ENCODE data around the gene GSTM1.
"Not testable (repeated sequence)": the region's sequence is repeated elsewhere in the genome, so short reads cannot be mapped to it uniquely, and the experiment has no call there.

GSTM1 gene

DNA sequence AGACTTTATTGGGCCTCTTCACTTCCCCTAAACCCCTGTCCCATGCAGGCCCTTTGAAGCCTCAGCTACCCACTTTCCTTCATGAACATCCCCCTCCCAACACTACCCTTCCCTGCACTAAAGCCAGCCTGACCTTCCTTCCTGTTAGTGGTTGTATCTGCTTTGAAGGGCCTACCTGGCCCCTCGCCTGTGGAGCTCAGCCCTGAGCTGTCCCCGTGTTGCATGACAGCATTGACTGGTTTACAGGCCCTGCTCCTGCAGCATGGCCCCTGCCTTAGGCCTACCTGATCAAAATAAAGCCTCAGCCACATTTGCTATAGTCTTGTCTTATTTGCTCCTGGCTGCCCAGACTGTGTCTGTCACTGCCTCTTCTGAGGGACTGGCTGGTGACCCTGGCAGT, 26.2 kb upstream of the GSTM1 start:
- DNase-seq: no peak

DNA sequence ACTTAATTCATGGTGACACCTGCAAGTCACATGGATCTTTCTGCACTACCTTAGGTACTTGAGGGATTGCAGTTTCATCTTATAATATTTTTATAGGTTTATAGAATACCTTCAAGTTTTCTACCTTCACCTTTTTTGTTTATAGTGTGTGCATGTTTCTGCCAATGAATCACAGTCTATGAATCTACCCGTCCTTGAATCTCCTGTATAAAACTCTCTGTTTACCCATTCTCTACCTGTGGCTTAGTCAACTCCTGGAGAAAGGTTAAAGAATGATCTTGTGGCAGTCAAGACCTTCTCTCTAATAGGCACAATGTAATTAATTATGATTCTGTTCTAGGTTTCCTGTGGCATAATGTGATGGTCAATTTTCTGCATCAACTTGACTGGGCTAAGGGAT, 22.9 kb upstream of the GSTM1 start:
- no peak for DNase-seq

DNA sequence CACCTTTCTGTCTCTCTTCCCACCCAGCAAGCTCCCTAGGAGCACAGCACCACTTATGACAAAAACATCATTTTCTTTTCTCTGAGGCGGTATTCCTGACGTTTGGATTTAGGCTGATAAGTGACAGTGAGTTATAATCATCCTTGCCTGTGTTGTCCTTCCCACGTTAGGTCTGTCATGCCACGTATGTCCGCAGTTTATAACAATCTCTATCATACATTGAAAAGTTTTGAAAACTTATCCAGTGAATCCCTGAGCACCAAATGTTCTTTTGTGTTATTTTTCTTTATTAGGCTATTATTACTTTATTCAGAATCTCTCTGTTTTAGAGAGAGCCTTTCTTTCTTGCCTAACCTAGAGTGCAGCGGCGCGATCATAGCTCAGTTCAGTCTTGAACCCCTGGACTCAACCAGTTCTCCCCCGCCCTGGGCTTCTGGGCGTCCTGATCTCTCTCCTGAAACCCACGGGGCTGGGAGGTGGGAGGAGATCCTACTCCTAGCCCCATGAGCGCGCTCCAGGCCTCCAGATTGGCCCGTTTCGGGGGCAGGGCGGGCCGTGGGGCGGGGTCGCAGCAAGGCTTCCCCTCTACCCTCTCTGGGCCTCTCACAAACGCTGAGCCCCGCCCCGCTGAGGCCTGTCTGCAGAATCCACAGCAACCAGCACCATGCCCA, 20.0 kb upstream of the GSTM1 start, which contains the start of gene GSTM2:
Gene GSTM2 (plus strand): TSS at position 606 of the 671 bp plus-strand sequence. CDS start 59 bp downstream, at position 665.
- DNase-seq: no peak

DNA sequence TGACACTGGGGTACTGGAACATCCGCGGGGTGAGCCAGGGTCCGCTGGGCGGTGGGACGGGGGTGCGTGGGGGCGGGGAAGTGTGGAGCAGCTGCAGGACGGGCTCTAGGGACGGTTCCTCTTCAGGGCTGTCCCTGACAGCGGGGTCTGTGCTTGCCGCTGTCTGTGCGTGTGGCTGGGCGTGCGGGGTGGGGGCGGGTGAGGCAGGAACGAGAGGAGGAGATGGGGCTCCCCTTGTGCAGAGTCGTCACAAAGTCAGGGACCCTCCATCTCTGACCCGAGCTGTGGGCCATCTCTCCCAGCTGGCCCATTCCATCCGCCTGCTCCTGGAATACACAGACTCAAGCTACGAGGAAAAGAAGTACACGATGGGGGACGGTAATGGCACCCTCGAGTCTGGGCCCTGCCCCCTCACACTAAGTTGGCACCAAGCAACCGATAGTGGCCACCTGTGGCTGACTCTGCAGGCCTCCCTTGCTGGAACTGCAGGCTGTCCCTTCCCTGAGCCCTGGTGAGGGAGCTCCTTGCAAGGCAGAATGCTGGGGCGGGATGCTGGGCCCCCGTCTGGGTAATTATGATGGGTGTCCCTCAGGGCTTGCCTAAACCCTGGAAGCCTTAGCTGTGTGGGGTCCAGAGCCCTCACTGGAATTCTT, 19.4 kb upstream of the GSTM1 start:
- no peak for DNase-seq

DNA sequence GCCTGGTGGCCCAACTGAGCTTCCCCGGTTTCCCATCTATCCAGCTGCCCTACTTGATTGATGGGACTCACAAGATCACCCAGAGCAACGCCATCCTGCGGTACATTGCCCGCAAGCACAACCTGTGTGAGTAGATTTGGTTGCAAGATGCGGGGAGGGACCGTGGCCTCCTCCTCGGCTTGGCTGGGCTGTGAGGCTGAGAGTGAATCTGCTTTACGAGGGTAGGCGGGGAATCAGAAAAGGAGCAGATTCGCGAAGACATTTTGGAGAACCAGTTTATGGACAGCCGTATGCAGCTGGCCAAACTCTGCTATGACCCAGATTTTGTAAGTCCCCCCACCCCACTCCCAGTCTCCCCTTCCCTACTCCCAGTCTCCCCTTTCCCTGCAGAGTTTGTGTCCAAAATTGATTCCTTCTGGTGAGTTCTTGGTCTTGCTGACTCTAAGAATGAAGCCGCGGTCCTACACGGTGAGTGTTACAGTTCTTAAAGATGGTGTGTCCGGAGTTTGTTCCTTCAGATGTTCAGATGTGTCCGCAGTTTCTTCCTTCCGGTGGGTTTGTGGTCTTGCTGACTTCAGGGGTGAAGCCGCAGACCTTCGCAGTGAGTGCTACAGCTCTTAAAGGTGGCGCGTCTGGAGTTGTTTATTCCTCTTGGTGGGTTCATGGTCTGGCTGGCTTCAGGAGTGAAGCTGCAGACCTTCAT, 18.2 kb upstream of the GSTM1 start:
- no peak for DNase-seq

DNA sequence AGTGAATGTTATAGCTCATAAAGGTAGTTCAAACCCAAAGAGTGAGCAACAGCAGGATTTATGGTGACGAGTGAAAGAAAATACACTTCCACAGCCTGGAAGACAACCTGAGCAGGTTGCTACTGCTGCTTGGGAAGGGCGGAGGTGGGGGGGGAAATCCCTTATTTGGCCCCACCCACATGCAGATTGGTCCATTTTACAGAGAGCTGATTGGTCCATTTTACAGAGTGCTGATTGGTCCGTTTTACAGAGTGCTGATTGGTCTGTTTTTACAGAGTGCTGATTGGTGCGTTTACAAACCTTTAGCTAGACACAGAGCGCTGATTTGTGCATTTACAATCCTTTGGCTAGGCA, 17.7 kb upstream of the GSTM1 start:
- DNase-seq: not testable (repeated sequence)

DNA sequence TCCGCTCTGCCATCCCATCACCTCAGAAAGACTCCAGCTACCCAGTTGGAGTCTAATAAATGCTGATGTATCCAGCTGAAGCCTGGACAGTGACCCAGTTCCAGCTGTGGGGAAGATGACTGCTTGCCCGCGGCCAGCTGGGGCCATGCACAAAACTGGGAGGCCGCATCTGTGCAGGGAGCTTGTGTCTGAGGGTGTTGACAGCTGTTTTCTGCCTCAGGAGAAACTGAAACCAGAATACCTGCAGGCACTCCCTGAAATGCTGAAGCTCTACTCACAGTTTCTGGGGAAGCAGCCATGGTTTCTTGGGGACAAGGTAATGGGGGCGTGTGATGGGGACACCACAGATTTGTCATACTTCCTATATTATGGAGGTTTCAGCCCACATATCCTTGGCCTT, 16.6 kb upstream of the GSTM1 start:
- no peak for DNase-seq

DNA sequence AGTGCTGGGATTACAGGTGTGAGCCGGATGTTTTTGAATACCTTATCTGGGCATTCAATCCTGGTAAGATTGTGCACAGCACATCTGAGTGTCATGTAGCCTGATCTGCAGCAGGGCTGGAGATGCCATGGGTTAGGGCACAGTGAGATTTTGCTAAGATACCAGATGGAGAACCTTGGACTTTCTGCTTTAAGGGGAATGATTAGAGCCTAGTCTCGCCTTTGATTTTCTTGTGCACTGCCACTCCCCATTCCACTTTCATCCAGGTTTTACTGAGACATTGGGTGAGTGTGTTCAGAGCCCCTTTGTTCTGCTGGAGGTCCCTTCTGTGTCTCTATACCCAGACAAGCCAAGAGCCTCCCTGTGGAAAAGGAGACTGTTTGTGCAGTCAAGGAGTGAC, 13.8 kb upstream of the GSTM1 start:
- DNase-seq: not testable (repeated sequence)

DNA sequence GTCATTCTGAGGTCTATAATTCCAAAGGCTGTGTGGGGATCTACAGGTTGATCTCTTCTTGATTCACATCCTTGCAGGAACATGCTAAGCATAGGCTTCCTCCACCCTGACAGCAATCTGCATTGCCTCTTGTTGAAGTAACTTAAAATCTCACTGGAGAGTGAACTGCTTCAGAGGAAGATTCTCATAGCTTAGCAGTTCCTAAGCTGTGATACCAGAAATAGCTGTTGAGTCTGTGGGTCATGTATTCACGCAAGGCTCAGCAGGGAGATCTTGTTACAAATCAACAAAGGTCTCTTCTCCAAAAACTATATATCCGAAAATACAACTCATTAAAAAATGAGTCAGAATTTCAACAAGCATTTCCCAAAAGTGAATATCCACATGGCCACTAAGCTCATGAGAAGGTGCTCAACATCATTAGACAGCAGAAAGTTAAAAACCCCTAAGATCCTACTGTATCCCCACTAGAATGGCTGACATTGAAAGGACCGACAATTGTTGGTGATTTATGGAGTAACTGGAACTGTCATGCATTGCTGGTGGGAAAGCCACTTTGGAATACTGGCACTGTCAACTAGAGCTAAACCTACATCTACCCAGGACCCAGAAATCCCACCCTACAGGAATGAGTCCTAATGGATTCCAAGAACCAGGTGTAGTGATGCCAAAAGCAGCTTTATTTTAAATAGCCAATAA, 10.8 kb upstream of the GSTM1 start:
- DNase-seq: not testable (repeated sequence)

DNA sequence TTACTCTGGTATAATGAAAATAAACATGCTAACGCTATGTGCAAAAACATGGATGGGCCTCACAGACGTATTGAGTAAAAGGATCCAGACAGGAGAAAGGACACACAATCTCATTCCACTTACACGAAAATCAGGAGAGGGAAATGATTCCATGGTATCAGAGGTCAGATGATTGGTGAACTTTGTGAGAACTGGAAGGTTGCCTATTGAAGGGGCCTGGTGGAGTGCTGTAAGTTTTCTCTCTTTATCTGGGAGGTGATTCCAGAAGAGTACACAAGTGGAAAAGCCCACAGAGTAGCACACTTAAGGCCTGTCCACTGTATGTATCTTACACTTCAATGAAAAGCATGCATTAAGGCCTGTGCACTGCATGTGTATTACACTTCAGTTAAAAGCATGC, 10.2 kb upstream of the GSTM1 start:
- no peak for DNase-seq

DNA sequence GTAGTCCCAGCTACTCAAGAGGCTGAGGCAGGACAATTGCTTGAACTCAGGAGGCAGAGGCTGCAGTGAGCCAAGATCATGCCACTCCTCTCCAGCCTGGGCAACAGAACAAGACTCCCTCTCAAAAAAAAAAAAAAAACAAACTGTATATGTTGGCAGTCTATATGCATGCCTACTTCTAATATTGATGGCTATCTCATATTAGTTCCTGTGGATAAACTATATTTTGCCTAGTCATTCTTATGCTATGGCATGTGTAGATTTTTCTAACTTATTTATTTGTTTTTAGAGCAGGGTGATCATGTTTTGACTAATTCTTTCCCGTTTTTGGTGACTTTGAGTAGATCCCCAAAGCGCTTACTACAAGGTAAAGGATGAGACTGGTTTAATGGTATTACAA, 9.0 kb upstream of the GSTM1 start:
- DNase-seq: not testable (repeated sequence)

DNA sequence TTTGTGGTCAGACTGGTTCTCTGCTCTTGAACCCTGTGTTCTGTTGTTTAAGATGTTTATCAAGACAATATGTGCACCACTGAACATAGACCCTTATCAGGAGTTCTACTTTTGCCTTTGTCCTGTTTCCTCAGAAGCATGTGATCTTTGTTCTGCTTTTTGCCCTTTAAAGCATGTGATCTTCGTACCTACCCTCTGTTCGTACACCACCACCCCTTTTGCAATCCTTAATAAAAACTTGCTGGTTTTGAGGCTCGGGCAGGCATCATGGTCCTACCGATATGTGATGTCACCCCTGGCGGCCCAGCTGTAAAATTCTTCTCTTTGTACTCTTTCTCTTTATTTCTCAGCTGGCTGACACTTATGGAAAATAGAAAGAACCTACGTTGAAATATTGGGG, 2.8 kb upstream of the GSTM1 start:
- not testable (repeated sequence) for DNase-seq

DNA sequence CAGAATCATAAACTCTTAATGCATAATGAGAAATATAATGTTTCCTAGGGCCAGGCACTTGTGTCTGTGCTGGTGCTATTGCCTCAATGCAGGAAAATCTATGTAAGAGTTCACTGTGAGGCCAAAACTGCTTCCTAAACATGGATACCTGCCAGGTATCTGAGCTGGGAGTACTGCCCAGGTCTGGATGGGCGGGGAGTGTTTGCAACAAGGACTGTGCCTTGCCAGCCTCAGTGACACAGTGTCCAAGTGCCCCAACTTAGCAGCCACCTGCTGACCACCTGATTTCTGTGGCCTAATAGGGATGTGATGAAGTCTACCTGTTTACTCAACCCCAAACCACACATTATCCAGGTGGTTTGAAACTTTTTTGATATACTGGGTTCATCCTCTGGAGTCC, 2.2 kb upstream of the GSTM1 start:
- DNase-seq: not testable (repeated sequence)

DNA sequence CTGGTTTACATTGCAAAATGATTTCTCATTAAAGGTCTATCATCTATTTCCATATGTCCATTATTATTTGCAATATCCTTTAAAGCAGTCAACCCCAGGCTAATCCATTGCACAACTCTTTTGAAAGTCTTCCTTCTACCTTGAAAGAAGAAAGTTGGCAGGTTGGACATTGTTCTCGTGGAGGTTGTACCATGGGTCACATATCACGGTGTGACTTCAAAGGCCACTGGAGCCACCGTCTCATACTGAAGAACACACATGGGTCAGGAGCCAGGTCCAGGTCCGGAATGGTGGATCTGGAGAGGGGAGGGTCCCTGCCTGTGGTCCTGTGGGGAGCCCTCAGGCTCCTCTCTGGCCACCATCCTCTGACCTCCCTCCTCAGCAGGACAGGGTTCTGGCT, 1.7 kb upstream of the GSTM1 start:
- DNase-seq: not testable (repeated sequence)

DNA sequence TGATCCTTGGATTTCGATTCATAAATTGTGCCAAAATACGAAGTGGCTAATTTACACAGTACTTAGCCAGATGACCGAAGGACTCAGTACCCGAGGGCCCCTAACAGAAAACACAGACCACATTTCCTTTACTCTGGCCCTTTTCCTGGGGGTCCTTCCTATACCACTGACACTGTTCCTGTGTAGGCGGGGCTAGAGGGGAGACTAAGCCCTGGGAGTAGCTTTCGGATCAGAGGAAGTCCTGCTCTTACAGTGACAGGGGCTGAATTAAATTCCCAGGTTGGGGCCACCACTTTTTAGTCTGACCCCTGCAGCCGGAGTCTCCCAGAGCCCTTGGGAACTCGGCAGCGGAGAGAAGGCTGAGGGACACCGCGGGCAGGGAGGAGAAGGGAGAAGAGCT, 508 bp upstream of the GSTM1 start:
- not testable (repeated sequence) for DNase-seq

DNA sequence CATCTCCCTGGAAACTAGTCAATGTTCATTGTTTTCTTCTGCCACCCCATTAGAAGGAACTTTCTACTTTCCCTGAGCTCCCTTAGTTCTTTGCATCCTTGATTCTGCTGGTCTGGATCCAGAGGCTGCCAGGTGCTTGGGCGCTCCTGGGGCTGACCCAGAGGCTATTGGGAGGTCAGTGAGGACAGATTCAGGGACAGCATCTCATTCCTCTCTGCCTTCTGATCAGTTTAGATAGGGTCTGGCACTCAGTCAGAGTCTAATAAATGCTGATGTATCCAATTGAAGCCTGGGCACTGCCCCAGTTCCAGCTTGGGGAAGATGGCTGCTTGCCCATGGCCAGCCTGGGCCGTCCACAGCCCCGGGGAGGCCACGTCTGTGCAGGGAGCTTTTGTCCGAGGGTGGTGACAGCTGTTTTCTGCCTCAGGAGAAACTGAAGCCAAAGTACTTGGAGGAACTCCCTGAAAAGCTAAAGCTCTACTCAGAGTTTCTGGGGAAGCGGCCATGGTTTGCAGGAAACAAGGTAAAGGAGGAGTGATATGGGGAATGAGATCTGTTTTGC, 2.3 kb downstream of the GSTM1 start:
- no peak for DNase-seq

DNA sequence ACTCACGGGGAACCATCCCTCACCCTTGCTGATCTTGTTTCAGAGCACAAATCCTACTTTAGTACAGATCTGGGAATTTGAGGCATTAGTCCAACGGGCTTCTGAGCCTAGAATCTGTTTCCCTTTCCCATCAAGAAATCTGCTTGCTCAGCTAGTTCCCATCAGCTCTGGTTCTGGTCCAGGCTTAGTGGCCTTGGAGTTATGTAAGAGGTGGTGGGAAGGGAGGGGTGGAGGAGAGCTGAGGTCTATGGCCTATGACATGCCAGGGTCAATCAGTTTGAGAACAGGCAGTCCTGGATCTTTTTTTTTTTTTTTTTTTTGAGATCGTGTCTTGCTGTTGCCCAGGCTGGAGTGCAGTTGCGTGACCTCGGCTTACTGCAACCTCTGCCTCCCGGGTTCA, 4.1 kb downstream of the GSTM1 start:
- DNase-seq: no peak

DNA sequence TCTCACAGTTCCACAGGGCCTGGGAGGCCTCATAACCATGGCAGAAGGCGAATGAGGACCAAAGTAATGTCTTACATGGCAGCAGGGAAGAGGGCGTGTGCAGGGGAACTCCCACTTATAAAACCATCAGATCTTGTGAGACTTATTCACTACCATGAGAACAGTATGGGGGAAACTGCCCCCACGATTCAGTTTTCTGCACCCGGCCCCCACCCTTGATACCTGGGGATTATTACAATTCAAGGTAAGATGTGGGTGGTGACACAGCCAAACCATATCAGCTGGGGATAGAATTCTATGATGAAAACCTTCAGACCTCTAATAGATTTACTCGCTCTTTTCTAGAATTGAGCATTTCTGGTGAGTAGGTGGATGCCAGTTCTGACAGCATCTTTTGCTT, 6.8 kb downstream of the GSTM1 start:
- DNase-seq: not testable (repeated sequence)

DNA sequence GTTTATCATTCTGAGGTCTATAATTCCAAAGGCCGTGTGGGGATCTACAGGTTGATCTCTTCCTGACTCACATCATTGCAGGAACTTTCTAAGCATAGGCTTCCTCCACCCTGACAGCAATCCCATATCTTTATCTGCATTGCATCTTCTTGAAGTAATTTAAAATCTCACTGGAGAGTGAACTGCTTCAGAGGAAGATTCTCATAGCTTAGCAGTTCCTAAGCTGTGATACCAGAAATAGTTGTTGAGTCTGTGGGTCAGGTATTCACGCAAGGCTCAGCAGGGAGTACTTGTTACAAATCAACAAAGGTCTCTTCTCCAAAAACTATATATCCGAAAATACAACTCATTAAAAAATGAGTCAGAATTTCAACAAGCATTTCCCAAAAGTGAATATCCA, 7.5 kb downstream of the GSTM1 start:
- DNase-seq: not testable (repeated sequence)

DNA sequence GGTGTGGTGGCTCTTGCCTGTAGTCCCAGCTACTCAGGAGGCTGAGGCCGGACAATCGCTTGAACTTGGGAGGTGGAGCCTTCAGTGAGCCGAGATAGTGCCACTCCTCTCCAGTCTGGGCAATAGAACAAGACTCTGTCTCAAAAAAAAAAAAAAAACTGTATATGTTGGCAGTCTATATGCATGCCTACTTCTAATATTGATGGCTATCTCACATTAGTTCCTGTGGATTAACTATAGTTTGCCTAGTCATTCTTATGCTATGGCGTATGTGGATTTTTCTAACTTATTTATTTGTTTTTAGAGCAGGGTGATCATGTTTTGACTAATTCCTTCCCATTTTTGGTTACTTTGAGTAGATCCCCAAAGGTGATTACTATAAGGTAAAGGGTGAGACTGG, 9.4 kb downstream of the GSTM1 start:
- no peak for DNase-seq

DNA sequence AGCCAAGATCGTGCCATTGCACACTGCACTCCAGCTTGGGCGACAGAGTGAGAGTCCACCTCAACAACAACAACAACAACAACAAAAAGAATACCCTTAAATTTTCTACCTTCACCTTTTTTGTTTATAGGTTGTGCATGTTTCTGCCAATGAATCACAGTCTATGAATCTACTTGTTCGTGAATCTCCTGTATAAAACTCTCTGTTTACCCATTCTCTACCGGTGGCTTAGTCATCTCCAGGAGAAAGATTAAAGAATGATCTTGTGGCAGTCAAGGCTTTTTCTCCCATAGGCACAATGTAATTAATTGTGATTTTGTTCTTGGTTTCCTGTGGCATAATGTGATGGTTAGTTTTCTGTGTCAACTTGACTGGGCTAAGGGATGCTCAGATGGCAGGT, 10.2 kb downstream of the GSTM1 start:
- not testable (repeated sequence) for DNase-seq

DNA sequence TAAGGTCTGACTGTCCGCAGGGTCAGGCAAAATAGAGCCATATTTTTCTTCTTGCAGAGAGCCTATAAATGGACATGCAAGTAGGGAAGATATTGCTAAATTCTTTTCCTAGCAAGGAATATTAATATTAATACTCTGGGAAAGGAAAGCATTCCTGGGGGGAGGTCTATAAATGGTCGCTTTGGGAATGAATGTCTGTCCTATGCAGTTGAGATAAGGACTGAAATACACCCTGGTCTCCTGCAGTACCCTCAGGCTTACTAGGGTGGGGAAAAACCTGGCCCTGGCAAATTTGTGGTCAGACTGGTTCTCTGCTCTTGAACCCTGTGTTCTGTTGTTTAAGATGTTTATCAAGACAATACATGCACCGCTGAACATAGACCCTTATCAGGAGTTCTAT, 15.3 kb downstream of the GSTM1 start:
- DNase-seq: not testable (repeated sequence)

DNA sequence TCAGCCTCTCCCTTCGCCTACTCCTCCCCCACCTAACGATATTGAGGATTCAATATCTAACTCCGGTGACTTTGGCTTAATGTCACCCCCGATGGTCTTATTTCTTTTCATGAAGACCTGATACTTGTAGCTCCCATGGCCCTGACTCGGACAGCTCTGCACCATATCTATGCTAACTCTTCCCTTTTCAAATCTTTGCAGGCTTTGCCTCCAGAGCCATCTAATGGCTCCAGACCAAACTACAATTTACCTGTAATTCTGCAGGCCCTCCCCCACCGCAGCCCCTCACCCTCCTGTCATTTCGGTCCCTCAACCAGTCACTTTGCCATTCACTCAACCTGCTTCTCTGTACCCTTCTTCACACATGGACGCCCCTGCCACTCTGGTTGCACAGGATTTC, 16.6 kb downstream of the GSTM1 start:
- DNase-seq: no peak
